NCI-H748 (cell line): ENCODE results near the gene PHF2.

ENCODE experiments used
- DNase-seq: peaks from one replicate; lab custom pipeline; 2025; ENCODE audit not compliant: unreplicated experiment; lab: John Stamatoyannopoulos, UW

The PHF2 gene

DNA sequence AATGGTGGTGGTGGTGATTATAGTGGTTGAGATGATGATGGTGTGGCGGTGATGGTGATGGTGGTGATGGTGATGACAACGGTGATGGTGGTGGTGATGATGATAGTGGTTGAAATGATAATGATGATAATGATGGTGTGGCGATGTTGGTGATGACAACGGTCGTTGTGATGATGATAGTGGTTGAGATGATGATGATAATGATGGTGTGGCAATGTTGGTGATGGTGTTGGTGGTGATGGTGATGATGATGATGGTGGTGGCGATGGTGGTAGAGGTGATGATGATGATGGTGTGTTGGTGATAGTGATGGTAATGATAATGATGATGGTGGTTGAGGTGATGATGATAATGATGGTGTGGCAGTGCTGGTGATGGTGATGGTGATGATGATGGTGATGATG lies 48.0 kb downstream of the PHF2 start:
- no peak for DNase-seq

GRCh38 chr9:93624977-93625376 lies 48.6 kb downstream of the PHF2 start:
- DNase-seq: no peak

DNA sequence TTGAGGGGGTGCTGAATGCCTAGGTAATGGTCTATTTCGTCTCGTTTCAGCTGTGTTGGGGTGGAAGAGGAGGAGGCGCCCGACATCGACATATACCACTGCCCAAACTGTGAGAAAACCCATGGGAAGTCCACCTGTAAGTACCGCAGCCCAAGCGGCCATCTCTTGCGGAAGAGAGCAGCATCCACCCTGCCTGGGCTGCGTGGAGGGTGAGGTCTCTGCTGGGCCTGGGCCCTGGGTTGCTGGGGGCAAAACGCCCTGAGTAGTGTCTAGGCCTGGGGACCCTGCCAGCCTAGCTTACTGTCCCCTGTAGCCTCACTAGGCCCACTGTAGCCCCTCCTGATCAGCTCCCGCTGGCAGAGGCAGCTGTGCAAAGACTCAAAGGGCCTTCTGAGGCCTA lies 53.5 kb downstream of the PHF2 start:
- no peak for DNase-seq

DNA sequence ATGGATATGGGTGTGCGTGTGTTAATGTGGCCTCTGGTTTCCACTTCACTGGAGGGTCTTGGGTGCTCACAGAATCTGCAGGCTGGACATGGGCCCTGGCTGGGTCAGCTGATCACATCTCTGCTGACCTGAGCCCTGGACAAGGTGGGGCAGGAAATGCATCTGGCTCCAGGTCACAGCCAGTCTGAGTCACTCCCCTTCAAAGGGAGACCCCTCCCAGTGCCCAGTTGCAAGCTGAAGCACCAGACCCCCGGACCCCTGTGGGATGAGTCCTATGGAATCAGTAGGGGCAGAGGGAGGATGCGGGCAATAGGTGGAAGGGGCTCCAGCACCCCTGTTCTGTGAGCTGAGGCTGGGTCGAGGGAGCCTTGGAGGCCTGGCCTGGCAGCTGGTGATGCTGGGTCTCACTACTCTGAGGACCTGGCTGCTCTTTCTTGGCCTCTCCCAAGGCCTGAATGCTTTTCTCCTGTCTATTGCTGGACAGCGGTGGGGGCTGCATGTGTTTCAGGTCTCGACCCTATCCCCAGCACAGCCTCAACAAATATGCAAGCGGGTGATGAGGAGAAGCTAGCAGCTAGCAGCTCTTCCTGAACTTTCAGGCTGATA lies 54.5 kb downstream of the PHF2 start:
- DNase-seq: no peak

DNA sequence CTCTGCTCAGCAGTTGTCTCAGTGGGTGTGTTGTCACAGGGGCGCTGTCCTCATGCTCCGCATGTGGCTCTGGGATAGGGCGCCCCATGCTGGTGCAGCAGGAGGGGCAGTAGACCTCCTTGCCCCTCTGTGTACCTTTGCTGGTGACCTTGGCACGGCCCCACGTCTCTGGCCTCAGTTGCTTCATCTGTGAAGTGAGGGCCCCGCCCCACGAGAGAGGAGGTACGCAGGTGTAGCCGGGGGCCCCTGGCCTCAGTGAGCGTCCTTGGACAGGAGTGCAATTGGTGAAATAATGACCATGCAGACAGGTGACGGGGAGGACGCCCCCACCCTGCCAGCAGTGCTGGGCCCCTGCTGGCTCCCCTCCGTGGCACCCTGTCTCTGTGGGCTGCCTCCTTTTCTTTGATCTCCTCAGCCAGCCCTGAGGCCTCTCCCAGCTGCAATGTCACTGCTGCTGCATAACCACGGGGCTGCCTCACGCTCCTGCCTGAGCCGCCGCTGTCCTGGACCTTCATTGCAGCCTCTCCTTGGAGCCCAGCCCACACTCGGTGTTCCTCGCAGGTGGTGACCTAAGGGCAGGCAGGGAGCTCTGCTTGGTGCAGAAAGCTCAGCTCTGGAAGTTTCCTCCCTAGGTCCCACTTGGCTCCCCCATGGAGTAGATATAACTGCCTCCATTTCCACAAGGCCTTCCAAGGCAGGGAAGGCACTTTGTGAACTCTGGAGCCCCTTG lies 57.3 kb downstream of the PHF2 start:
- no peak for DNase-seq

- no peak for DNase-seq
Observed at GRCh38 chr9:93634311-93635185, 58.2 kb downstream of the PHF2 start.

DNA sequence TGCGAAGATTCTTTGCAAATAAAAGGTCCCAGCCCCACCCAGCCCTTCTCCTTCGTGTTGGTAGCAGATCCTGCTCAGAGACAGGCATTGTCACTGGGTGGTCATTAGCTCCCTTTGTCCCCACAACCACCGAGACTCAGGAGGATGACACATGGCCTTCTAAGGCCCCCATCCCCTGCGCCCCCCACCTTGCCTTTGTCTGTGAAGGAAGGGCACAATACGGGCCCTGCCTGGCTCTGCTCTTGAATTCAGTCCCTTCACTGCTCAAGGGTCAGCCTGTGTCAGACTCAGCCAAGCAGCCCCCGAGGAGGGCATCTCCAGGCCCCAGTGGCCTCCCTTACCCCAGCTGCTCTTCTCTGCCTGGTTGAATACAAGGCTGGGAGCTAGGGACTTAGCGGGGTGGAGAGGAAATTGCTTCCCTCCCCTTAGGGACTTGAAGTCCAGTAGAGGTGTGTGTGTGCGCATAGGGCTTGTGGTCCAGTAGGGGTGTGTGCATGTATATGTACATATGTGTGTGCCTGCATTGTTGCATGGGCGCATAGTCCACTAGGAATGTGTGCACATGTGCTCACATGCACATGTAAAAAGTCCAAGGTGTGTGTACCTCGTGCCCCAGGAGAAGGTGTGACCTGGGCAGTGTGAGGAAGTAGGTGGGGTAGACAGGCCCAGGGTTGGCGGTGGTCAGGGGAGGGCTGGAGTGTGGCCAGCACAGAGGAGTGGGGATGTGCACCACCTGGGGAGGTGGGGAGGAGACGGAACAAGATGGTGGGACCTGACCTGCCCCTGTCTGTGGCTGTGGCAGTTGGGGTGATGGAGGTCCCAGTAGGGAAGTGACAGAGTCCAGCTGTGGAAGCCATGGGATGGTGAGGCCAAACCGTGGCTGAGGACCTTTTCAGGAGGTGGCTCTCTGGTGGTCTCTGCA lies 59.1 kb downstream of the PHF2 start:
- DNase-seq: no peak

GRCh38 chr9:93636172-93636661 lies 59.8 kb downstream of the PHF2 start:
- DNase-seq: no peak

DNA sequence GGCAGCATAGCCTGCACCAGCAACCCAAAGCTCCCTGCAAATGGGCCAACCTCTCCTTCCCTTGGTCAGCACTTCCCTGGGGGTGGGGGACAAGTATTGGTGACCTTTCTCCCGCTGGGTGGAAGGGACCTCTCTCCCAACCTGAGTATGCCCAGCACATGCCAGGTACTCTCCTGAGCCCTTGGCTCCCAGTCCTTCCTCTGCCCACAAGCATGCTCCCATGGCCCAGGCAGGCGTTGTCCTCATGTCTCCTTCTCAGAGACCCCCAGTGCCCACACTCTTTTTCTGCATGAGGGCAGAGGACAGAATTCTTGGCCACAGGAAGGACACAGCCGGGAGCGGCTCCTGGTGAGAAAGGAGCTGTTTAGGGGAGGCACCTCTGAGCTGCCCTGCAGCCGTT lies 60.3 kb downstream of the PHF2 start:
- no peak for DNase-seq

DNA sequence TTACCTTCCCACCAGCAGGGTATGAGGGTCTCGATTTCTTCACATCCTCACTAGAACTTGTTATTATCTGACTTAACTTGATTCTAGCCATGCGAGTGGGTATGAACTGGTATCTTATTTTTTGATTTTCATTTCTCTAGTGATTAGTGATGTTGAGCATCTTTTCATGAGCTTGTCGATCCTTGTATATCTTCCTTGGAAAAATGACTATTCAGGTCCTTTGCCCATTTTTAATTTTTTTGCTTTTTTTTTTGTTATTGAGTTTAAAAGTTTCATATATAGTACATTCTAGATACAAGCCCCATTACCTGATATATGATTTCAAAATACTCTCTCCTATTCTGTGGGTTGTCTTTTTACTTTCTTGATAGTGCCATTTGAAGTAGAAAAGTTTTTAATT lies 61.5 kb downstream of the PHF2 start:
- DNase-seq: no peak

DNA sequence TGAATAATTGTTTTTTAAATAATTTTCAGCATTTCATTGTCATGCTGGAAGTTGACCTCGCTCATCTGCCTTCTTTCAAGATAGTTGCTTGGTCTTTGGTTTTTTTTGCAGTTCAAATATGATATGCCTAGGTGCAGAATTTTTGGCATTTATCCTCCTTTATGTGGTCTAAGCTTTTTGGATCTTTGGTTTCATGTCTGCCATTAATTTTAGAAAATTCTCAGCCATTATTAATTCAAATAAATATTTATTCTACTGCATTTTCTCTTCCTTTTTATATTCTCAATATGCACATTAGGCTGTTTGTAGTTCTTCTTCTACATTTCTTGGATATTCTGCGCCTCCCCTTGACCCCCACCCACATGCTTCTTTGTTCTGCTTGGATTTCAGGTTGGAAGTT lies 63.6 kb downstream of the PHF2 start:
- DNase-seq: no peak

DNA sequence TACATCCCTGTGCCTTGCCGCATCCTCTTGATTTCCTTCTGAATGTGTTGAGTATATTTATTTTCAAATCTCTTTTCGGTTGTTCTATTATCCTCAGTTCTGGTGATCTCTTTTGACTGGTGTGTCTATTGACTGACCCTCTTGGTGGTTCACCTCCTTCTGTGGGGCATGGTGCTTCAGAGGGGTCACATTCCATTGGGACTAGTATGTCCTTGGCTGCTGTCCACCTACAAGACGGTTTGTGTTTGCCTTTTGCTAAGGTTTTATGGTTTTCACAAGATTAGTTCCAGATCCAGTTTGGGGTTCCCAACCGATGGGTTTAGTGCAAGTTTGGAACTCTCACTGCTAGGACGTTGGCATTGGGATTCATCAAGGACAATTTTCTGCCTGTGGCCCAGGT lies 66.6 kb downstream of the PHF2 start:
- DNase-seq: no peak

DNA sequence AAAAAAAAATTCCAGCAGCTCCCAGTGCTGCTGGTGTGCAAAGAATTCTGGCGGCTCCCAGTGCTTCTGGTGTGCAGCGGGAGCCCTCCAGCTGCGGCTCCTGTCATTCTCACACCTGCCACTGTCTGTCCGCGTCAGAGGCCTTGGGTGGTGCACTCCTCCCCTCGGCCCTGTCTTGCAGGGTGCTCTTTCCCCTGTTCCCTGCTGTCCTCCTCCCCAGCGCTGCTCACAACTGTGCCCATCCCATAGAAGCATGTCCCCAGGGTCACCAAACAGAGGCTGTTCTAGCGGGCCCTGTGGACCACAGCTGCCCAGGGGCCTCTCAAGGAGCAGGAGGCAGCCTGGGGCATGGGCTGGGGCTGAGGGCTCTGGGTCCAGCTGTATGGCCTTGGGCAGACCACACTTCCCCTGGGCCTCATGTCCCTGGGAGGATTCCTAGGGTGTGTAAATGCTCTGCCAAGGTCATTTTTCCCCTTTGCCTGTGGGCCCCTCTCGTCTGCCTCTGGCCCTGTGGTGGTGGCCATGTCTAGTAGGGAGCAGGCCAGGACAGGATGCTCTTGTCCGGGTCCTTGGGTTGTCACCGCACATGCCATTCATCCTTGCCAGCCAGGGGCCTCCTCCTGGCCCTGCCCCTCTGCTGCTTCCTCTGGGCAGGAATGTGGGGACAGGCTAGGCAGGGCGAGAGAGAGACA lies 68.2 kb downstream of the PHF2 start:
- DNase-seq: no peak

- no peak for DNase-seq
Observed at GRCh38 chr9:93645149-93645889, 68.9 kb downstream of the PHF2 start.

DNA sequence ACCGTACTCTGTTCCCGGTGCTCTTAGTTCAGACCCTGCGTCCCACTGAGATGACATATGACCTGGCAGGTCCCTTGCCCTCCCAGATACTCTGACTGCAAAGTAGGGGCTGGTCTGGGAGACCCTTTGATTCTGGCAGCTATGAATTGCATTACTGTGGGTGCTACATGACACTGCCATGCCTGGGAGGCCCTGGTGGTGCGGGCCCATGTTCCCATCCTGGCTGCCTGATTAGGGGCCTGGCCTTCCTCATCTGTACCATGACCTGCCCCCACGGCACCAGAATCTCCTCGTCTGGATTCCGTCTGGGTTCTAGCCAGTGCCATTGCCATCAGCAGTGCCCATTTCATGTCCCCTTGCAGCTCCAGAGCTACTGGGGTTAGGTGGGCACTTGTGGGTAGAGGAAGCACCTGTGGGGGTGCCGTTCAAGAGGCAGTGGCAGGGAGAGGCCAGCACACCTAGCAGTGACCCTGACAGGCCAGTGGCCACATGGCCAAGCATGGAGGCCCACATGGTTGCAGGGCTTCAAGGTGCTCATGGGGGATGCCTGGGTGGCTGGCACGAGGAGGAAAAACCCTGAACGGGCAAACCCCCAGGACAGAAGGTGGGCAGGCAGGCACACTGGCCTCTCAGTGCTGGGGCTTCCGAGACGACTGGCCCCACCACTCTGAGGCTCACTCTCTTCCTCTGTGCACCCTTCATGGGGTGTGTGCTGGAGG lies 69.7 kb downstream of the PHF2 start:
- DNase-seq: no peak

- no peak for DNase-seq
Observed at GRCh38 chr9:93646640-93647178, 70.3 kb downstream of the PHF2 start.

- DNase-seq: no peak
Observed at GRCh38 chr9:93648181-93648580, 71.8 kb downstream of the PHF2 start.

DNA sequence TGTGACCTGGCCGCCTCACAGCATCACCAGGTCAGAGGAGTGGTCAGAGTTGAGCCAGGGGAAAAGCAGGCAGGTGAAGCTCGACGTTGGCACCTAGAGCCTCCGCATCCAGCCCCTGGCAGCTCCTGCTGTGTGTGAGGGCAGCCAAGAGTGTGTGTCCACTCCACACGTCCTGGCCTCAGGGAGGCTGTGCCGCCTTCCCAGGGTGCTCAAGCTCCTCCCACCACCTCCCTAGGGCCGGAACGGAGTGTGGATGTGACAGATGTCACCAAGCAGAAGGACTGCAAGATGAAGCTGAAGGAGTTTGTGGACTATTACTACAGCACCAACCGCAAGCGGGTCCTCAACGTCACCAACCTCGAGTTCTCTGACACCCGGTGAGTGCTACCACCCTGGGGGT lies 72.5 kb downstream of the PHF2 start:
- no peak for DNase-seq
